A673 (cell line): ENCODE measurements around the gene LYRM4.

Source experiments
- EZH2 ChIP-seq: fragments of 200-600 bp; sonication (generic); IDR thresholded peaks from 2 replicates; pipeline ENCODE4 v1.6.1; 2017; ENCODE audit warnings: borderline replicate concordance, low read depth, mild to moderate bottlenecking, mixed read lengths, antibody characterized with exemption, low read length; ENCODE audit not compliant: poor library complexity, severe bottlenecking
- TF ChIP-seq, protein P1 (sequence below): fragments of 300-800, 200-600 bp; sonication (generic); conservative IDR thresholded peaks from 2 replicates; pipeline ENCODE4 v1.5.1; 2017; ENCODE audit warnings: low read depth, mild to moderate bottlenecking, antibody characterized with exemption, low read length, moderate library complexity, mixed read lengths

DNA sequence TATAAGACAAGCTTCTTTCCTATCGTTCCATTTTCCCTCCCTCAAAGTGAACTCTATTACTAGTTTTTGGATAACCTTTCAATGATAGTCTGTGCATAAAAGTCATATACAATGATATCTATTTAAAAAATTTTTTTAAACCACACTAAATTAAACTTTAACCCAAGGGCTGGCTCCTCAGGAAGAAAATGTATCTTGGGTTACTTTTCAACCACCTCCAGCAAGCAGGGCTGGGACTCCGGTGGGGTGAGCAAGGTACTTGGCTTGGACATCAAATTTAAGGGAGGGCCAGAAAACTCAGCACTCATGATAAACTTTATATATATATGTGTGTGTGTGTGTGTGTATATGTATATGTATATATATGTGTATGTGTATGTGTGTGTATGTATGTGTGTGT lies 189.5 kb downstream of the LYRM4 start:
- TF ChIP-seq, protein P1, sequence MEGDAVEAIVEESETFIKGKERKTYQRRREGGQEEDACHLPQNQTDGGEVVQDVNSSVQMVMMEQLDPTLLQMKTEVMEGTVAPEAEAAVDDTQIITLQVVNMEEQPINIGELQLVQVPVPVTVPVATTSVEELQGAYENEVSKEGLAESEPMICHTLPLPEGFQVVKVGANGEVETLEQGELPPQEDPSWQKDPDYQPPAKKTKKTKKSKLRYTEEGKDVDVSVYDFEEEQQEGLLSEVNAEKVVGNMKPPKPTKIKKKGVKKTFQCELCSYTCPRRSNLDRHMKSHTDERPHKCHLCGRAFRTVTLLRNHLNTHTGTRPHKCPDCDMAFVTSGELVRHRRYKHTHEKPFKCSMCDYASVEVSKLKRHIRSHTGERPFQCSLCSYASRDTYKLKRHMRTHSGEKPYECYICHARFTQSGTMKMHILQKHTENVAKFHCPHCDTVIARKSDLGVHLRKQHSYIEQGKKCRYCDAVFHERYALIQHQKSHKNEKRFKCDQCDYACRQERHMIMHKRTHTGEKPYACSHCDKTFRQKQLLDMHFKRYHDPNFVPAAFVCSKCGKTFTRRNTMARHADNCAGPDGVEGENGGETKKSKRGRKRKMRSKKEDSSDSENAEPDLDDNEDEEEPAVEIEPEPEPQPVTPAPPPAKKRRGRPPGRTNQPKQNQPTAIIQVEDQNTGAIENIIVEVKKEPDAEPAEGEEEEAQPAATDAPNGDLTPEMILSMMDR, result no peak
- TF ChIP-seq EZH2, result no peak
